HepG2 (cell line): ENCODE data around the gene JPT1. TPM values are rescaled to one million over a fixed set of nuclear protein-coding genes. Genes with fewer than 3 reads are reported as not detected.

Experiments
- POGZ ChIP-seq: sonication (generic); formaldehyde crosslinking; IDR thresholded peaks from 2 replicates; pipeline ENCODE4 v1.4.0; 2020; ENCODE audit warnings: mild to moderate bottlenecking, missing genetic modification reagents
- SMYD3 ChIP-seq: sonication (generic); formaldehyde crosslinking; IDR thresholded peaks from 2 replicates; pipeline ENCODE4 v1.8.1; 2023; ENCODE audit warnings: mild to moderate bottlenecking, missing genetic modification reagents
- ZSCAN25 ChIP-seq: sonication (generic); formaldehyde crosslinking; IDR thresholded peaks from 2 replicates; pipeline ENCODE4 v1.8.0; 2022; ENCODE audit warnings: mild to moderate bottlenecking, missing genetic modification reagents
- polyA plus RNA-seq, 8 experiments: library from polyadenylated mRNA; depleted of rRNA in 3 of 8; stranded (reverse) in 7 of 8; unstranded in 1 of 8; fragments of >200 nt; fragmentation: Illumina TruSeq in 4 of 8; extraction: Trizol in 4 of 8; gene quantifications; 2 replicates each; pipeline versions ENCODE4 v1.2.1 to v1.2.3, GENCODE V29; 2011 to 2016; ENCODE audit warnings: low read depth in 4 of 8, missing spikeins in 1 of 8, mixed read lengths in 1 of 8; ENCODE audit not compliant: insufficient read depth in 1 of 8
- total RNA-seq, 5 experiments: library from RNA; depleted of rRNA; stranded (reverse); fragments of >200 nt; fragmentation: Illumina TruSeq; extraction: Trizol; gene quantifications; 2 replicates each; pipeline ENCODE4 v1.2.3, GENCODE V29; 2016; ENCODE audit warnings: low read depth in 1 of 5
- TF ChIP-seq, protein P1 (sequence below), 2 experiments: fragments of 450-650 bp in 1 of 2; sonication (generic) in 1 of 2; formaldehyde crosslinking in 1 of 2; IDR thresholded peaks; 2 replicates each; pipeline versions ENCODE4 v1.6.1 to v1.8.0; 2016 to 2022; ENCODE audit warnings: antibody characterized with exemption in 1 of 2, mild to moderate bottlenecking in 1 of 2, missing genetic modification reagents in 1 of 2
- TF ChIP-seq, protein P2 (sequence below): sonication (generic); formaldehyde crosslinking; IDR thresholded peaks from 2 replicates; pipeline ENCODE4 v1.4.0; 2020; ENCODE audit warnings: missing genetic modification reagents, borderline replicate concordance
- TF ChIP-seq, protein P3 (sequence below): sonication (generic); formaldehyde crosslinking; IDR thresholded peaks from 2 replicates; pipeline ENCODE4 v1.4.0; 2020; ENCODE audit warnings: mild to moderate bottlenecking, missing genetic modification reagents

JPT1 gene
- total and polyA plus RNA-seq, 2 of the 13 experiments (the other 11 are each of a cell fraction or from before 2014, with no cell fraction given) = 43.3 to 256 TPM

DNA sequence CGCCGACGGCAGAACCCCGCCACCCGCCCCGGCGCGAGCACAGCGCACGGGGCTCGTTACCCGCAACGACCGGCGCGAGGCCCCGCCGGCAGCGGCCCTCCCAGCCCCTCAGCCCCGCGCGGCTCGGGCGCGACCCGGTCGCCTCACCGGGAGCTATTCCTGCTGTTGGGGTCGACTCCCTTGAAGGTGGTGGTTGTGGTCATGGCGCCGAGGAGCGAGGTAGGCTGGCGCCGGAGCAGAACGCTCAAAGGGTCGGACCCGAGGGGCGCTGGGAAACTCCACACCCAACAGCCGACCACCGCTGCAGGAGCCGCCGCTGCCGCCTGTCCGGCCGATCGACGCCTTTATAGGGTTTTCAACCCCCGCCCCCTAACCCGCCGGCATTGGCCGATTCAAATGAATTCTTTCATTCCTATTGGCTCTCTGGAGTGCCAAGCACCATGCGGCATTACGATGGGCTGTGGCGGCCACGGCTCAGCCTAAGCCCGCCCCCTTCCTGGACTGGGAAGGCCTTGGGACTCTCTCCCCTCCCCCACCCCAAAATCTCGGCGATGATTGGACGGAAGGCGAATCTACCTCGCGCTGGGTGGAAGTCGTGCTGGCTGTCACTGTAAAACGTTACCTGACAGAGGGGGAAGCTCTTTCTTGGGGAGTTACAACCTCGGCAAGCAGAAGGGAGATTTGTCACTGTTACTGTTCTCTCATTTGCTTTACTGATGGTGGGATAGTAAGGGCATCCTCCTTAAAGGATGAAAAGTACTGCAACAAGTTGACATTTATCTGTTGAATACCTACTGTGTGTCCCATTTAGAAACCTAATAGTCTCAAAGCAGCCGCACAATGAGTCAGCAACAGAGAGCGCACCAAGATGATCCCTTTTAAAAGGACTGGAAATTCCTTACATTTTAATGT lies at the start of gene JPT1 (continued):
- TF ChIP-seq, protein P1, sequence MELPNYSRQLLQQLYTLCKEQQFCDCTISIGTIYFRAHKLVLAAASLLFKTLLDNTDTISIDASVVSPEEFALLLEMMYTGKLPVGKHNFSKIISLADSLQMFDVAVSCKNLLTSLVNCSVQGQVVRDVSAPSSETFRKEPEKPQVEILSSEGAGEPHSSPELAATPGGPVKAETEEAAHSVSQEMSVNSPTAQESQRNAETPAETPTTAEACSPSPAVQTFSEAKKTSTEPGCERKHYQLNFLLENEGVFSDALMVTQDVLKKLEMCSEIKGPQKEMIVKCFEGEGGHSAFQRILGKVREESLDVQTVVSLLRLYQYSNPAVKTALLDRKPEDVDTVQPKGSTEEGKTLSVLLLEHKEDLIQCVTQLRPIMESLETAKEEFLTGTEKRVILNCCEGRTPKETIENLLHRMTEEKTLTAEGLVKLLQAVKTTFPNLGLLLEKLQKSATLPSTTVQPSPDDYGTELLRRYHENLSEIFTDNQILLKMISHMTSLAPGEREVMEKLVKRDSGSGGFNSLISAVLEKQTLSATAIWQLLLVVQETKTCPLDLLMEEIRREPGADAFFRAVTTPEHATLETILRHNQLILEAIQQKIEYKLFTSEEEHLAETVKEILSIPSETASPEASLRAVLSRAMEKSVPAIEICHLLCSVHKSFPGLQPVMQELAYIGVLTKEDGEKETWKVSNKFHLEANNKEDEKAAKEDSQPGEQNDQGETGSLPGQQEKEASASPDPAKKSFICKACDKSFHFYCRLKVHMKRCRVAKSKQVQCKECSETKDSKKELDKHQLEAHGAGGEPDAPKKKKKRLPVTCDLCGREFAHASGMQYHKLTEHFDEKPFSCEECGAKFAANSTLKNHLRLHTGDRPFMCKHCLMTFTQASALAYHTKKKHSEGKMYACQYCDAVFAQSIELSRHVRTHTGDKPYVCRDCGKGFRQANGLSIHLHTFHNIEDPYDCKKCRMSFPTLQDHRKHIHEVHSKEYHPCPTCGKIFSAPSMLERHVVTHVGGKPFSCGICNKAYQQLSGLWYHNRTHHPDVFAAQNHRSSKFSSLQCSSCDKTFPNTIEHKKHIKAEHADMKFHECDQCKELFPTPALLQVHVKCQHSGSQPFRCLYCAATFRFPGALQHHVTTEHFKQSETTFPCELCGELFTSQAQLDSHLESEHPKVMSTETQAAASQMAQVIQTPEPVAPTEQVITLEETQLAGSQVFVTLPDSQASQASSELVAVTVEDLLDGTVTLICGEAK (IDR thresholded peaks at IDR 0.05) = no peak
- TF ChIP-seq, protein P1 (CRISPR knock-in tag; IDR thresholded peaks at IDR 0.05) = peak; percentile 59; the same call in 1 of the 2 replicates
- TF ChIP-seq SMYD3 (no peak; the same call in 1 of the 2 replicates), POGZ (CRISPR knock-in tag) (peak; percentile 96), ZSCAN25 (CRISPR knock-in tag) (peak; percentile 81; the same call in 1 of the 2 replicates)
- TF ChIP-seq, protein P2, sequence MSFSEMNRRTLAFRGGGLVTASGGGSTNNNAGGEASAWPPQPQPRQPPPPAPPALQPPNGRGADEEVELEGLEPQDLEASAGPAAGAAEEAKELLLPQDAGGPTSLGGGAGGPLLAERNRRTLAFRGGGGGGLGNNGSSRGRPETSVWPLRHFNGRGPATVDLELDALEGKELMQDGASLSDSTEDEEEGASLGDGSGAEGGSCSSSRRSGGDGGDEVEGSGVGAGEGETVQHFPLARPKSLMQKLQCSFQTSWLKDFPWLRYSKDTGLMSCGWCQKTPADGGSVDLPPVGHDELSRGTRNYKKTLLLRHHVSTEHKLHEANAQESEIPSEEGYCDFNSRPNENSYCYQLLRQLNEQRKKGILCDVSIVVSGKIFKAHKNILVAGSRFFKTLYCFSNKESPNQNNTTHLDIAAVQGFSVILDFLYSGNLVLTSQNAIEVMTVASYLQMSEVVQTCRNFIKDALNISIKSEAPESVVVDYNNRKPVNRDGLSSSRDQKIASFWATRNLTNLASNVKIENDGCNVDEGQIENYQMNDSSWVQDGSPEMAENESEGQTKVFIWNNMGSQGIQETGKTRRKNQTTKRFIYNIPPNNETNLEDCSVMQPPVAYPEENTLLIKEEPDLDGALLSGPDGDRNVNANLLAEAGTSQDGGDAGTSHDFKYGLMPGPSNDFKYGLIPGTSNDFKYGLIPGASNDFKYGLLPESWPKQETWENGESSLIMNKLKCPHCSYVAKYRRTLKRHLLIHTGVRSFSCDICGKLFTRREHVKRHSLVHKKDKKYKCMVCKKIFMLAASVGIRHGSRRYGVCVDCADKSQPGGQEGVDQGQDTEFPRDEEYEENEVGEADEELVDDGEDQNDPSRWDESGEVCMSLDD = no peak
- TF ChIP-seq, protein P3, sequence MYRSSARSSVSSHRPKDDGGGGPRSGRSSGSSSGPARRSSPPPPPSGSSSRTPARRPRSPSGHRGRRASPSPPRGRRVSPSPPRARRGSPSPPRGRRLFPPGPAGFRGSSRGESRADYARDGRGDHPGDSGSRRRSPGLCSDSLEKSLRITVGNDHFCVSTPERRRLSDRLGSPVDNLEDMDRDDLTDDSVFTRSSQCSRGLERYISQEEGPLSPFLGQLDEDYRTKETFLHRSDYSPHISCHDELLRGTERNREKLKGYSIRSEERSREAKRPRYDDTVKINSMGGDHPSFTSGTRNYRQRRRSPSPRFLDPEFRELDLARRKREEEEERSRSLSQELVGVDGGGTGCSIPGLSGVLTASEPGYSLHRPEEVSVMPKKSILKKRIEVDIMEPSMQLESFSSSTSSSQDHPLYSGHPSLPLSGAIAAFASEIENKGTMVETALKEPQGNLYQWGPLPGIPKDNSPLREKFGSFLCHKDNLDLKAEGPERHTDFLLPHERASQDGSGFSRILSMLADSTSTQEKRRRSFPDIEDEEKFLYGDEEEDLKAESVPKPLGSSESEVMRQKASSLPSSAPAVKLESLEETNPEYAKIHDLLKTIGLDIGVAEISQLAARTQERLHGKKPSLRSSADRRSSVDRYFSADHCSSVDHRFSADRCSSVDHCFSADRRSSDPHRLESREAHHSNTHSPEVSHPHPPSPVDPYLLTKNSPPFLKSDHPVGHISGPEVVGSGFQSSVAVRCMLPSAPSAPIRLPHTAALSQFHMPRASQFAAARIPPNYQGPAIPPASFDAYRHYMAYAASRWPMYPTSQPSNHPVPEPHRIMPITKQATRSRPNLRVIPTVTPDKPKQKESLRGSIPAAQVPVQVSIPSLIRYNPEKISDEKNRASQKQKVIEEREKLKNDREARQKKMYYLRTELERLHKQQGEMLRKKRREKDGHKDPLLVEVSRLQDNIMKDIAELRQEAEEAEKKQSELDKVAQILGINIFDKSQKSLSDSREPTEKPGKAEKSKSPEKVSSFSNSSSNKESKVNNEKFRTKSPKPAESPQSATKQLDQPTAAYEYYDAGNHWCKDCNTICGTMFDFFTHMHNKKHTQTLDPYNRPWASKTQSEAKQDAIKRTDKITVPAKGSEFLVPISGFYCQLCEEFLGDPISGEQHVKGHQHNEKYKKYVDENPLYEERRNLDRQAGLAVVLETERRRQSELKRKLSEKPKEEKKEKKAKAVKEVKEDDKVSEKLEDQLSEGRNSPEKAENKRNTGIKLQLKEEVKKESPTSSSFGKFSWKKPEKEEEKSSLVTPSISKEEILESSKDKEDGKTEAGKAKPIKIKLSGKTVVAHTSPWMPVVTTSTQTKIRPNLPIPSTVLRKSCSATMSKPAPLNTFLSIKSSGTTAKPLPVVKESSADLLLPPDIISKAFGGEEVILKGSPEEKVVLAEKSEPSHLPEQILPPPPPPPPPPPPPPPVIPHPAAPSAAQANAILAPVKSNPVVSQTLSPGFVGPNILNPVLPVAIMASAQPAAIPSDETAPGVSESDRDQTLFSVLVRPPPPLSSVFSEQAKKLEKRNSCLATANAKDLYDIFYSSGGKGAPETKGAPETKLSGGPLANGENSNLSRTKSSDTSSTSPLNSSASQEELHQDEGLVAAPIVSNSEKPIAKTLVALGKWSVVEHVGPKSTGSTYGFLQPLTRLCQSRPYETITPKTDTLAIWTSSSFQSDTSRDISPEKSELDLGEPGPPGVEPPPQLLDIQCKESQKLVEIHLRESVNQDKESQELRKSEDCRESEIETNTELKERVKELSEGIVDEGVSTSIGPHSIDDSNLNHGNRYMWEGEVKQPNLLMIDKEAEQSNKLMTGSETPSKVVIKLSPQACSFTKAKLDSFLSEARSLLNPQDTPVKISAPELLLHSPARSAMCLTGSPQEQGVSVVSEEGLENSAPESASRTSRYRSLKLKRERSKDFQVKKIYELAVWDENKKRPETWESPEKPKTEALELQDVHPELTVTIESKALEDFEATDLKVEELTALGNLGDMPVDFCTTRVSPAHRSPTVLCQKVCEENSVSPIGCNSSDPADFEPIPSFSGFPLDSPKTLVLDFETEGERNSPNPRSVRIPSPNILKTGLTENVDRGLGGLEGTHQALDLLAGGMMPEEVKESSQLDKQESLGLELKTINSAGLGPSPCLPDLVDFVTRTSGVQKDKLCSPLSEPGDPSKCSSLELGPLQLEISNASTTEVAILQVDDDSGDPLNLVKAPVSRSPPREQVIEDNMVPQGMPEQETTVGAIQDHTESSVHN (CRISPR knock-in tag) = no peak
